NT2/D1 (cell line): ENCODE measurements around the gene ERP29.

Experiments
- SUZ12 ChIP-seq: IDR thresholded peaks from 2 replicates; pipeline ENCODE4 v1.6.1; 2011; ENCODE audit not compliant: insufficient read length, insufficient read depth; ENCODE audit errors: extremely low read depth
- YY1 ChIP-seq: IDR thresholded peaks from 2 replicates; pipeline ENCODE4 v1.6.1; 2011; ENCODE audit not compliant: insufficient read length, insufficient read depth
- ZNF274 ChIP-seq: IDR thresholded peaks from 2 replicates; pipeline ENCODE4 v1.6.1; 2011; ENCODE audit warnings: mild to moderate bottlenecking, low read depth, low read length

- TF ChIP-seq SUZ12, result no peak
- TF ChIP-seq YY1, result no peak
- TF ChIP-seq ZNF274, result no peak
Measured at GRCh38 chr12:112035219-112035785, 22.1 kb downstream of the ERP29 start.
